HG02571 (cell line): ENCODE measurements around the gene GUCY1A1.

Experiments
- ATAC-seq: cut with Tn5 transposase; IDR thresholded peaks from one replicate; pipeline ENCODE4 v1.9.1; 2021; ENCODE audit warnings: mild to moderate bottlenecking, moderate library complexity; ENCODE audit not compliant: unreplicated experiment

GUCY1A1 gene

DNA sequence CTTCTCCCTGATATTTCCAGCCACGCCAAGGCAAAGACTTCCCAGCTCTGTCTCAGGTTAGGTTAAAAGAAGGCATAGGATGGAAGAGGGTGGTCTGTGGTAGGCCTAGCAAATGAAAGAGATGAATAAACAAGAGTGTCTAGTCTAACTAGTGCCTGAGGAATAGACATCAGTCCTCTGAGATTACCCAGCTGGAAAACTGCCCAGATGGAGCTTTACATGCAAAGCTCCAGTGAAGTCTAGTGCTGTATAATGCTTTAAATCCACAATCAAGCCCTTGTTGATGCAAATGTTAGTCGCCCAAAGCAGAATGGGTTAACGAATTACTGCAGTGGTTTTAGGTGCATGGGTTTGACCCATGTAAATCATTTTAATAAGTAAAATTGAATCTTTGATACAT lies 67.4 kb downstream of the GUCY1A1 start:
- ATAC-seq = no peak

DNA sequence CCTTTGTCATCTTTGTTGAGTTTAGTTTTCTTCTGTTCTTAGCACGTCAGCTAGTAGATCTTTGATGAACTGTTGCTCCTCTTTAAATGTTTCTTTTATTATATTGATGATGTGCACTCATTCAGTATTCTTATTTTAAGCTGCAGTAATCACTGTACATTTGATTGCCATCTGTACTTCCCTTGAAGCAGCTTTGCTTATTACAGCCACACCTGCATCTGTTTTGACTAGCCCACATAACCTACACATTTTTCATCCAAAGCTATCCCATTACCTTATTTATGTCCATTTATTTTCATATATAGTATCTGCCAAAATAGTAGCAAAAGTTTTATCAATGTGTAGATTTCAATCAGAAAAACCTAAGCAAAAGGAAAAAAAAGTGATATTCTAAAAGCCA lies 68.3 kb downstream of the GUCY1A1 start:
- ATAC-seq = no peak

DNA sequence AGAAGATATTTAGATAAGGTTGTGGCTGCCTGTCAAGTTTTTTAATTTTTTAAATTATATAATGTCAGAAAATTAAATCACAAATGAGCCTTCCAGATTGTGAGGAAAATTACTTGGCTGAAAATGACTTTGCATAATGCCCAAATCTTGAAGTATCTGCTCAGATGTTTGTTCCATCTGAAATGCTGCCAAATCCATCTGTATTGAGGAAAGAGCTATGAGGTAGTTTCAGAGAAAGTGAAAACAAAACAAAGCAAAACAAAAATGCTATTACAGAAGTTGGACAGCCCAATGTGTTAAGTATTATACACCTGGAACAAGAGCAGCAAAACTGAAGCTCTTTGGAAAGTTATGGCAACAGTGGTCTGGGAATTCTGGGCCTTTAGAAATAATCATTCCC lies 68.8 kb downstream of the GUCY1A1 start:
- no peak for ATAC-seq

DNA sequence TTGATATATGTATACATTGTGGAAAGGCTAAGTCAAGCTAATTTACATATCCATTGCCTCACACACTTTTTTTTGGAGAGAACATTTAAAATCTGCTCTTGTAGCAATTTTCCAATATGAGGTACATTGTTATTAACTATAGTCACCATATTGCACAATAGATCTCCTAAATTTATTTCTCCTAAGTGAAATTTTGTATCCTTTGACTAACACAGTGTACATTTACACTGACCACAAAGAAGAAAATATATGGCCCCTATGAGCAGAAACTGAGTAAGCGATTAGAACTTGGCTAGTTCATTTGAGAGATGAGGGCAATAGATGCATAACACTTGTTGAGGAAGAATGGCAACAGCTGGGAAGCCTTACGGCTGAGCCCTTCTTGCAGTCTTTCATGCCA lies 71.9 kb downstream of the GUCY1A1 start:
- no peak for ATAC-seq

DNA sequence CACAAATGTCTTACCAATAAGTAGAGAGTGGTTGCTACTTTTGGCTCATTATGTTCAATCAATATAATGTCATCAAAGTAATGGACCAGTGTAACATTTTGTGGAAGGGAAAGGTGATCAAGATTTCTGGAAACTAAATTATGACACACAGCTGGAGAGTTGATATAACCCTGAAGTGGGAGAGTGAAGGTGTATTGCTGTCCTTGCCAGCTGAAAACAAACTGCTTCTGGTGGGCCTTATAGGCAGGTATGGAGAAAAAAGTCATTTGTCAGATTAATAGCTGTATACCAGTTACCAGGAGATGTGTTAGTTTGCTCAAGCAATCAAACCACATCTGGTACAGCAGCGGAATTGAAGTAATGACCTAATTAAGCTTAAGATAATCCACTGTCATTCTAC lies 74.9 kb downstream of the GUCY1A1 start:
- ATAC-seq = no peak

DNA sequence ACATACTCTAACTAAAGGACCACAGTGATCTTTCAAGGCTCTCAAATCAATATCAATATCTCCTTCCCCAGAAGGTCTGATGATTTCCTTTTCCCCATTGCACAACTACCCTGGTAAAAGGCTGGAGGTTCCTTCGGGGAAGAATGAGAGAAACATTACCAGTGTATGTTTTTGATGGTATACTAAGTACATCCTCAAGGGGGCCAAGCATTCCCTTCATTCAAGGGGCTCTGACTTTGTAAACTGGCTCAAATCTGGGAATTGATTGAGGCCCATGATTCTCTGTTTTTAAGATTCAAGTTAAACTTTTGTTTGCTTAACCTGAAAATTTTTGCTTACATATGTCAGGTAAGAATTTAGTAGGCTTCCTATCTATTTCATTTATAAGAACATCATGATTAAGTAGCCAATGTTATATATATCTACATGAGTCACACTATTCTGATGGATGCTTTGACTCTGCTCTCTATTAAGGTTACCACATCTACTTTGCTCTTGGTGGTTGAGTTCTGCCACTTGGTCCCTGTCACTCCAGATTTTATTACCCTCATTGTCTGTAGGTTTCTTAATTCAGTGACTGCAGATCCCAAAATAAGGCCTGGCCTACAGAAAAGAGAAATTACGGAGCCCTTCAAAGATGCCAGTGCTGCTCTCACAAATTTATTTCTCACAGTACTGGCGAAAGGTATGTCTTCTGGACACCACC lies 75.8 kb downstream of the GUCY1A1 start:
- no peak for ATAC-seq

DNA sequence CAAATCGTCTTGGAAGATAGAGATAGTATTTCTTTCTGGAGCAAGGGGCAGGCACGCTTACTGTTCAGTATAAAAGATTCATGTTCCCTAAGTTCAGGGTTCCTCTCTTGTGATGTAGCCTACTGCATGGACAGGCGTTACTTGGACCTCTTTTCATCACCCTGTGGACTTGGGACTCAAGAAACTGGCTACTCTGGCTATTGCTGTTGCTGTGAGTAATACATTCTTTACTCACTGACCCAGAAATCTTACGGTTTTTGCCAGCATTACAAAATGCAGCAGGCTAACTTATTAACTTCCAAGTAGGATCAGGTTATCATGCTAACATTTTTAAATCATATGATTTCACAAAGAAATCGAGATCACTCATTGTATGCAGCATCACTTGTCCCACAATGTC lies 79.3 kb downstream of the GUCY1A1 start:
- no peak for ATAC-seq

DNA sequence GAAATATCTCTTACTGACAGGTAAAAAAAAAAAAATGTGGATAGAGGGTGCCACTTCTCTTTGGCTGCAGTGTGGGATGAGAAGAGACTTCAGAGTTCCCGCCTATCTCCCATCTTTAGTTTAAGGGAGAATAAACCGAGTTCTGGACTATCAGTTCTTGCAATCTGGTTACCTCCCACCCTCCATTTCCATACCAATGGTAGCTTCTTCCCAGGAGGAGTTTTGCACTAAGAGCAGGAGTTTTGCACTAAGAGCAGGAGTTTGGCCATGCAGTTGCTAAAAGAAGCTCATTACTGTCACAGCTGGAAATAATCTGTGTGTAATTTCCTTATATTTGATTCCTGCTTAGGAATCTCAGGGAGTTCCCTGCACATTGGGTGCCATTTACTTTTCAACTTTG lies 81.4 kb downstream of the GUCY1A1 start:
- no peak for ATAC-seq

DNA sequence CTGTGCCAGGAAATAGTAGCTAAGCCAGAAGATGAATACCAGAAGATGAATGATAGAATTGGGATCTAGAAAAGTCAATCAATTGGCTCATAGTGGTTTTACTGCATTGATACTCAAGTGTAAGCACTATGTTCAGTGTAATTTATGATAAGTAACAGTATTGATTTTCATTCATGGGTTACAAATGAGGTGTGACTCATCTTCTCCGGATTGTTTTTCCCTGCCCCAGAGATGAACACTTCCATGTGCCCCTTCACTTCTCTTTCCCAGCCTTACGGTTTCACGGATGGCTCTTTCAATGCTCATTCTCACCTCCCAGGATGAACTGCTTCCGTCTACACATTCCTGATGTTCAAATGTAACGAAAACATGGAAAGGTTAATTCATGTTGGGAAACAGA lies 82.4 kb downstream of the GUCY1A1 start:
- no peak for ATAC-seq

DNA sequence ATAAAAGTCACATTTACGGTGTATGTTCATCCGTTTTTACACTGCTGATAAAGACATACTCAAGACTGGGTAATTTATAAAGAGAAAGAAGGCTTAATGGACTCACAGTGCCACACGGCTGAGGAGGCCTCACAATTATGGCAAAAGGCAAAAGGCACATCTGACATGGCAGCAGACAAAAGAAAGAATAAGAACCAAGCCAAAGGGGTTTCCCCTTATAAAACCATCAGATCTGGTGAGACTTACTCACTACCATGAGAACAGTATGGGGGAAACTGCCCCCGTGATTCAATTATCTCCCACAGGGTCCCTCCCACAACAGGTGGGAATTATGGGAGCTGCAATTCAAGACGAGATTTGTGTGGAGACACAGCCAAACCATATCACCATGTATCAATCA lies 84.9 kb downstream of the GUCY1A1 start:
- no peak for ATAC-seq

DNA sequence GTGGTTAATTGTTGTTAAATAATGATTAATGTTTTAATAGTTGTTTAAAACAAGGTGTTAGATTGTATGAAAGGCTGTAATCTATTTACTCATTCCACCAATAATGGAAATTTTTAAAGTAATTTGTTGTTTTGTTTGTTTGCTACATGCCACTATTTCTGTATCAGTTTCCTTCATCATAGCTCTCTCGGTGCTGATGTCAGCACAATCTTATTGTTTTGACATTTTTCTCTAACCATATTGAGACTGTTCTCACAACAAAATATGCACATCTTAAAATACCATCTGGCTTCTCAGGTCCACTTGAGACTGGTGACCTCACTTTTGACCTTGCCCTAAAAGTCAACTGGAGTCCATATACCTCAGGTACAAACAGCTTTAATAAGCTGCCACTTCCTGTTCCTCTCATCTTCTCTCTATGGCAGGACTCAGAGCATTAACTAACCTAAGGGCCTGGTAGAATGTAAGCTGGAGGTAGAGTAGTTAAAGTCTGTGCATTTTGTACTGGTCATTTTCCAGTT lies 91.2 kb downstream of the GUCY1A1 start:
- no peak for ATAC-seq

DNA sequence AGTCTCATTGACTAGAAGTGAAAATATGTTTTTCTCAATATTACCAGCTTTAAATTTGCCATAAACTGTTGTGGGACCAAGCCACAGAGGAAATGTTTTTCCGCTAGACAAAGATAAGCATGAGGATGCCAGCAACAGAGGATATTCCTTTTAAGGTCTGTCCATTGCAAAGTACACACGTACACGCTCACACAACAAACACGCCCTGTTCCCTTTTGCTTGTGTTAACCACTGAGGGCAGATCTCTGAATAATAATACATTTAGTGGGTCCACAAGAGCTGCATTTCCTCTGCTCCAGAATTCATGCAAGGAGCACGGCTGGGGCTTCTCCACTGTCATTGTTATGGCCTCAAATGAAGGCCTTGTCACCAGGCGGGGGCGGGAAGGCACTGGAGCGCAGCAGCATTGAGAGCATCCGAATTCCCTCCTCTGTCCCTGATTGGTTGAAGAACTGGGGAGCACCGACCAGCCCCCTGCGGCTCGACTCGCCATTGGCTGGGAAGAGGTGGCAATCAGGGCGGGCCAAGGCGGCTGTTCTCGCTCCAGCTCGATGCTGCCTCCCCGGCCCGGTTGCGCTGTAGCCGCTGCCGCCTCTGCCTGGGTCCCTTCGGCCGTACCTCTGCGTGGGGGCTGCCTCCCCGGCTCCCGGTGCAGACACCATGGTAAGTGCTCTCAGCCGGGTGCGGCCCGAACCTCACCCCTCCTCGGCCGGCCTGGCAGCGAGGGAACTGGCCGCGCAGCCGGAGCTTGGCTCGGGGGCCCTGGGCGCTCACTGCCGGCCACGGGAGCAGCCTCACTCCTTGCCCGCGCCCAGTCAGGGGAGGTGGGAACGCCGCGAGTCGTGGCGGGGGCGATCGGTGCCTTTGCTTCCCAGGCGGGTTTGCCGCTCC lies 92.1 kb downstream of the GUCY1A1 start, which contains the start of gene GUCY1B1:
TSS of gene GUCY1B1 (plus strand) at position 541 of the 891 bp plus-strand sequence. CDS start at position 661, 120 bp downstream.
- ATAC-seq = peak; percentile 96

DNA sequence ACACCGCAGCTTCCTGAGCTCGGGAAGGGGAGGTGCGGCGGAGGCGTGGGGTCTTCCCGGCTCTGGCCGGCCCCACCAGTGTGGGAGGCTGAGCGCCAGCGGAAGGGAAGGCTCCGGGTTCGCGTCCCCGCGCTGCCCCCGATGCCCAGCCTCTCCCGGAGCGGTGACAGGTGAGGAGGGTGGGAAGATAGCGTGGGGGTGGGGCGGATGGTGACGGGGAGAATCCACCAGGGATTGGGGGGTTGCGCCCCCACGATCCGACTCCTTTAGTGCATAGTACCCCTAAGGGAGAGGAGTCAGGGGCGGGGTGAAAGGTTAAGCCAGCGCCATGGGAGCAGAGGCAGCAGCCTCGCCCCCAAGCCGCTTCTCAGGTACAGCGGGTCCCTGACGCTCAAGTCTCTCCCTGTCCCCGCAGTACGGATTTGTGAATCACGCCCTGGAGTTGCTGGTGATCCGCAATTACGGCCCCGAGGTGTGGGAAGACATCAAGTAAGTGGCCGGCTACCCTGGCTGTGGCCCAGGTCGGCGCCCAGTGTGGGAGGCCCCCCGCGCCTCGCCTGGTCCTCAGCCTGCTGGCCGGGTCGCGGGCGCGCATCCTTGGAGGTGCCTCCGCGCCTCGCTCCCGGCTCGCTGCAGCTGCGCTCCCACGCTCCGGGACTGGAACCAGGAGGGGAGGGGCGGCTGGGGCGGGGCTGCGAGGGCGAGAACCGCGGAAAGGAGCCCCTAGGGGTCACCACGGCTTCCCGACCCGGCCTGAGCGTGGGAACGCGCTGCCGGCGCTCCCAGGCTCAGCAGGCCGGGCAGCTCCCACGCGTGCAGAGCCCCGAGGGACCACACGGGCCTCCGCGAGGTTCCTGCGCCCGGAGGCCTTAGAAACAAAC lies 93.0 kb downstream of the GUCY1A1 start:
- no peak for ATAC-seq

DNA sequence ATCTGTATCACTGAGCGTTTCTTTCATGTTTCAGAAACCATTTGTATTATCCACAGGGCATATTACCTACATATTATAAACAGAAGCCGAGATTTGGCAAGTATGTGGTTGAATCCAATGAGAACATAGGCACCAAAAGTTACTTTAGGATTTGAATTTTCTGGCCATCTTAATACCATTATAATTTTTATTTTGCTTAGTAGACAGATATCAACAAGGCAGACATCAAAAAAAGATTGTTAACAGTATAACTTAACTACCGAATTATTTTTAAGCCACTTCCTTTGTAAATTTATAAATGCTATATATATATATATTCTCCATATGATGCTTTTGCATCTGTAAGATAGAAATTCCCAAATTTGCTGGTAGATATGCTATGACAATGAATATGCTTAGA lies 94.4 kb downstream of the GUCY1A1 start:
- ATAC-seq = no peak

DNA sequence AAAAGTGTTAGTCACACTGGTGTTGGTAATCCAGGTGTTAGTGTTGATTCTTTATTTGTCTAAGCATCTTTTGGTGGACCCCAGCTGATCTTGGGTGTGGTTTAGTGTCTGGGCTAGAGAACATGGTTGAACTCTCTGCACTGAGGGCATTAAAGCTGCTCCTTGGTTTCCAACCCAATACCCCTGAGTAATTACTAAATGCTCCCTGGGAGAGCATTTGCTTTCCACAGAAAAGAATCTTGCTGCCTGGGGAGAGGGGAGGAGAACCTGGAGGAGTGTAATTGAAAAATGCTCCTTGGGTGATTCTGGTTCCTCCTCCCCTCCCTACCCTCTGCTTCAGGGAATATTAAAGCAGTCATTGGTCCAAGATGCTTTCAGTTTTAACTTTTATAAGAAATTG lies 95.3 kb downstream of the GUCY1A1 start:
- no peak for ATAC-seq

DNA sequence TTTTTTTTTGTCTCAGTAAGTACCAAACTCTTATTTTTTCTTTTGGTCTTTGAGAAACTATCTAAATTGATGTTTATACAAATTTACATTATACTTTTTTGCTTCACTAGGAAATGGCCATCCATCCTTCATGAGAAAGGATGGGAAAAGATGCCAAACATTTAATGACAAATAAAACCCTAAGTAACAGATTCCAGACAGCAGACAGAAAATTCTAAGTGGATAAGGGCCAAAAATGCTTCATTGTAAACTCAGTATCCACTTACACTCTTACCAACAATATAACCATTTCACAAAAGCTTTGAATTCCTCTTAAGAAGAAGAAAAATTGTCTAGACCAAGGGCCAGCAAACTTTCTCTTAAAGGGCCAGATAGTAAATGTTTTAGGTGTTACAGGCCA lies 95.7 kb downstream of the GUCY1A1 start:
- no peak for ATAC-seq

DNA sequence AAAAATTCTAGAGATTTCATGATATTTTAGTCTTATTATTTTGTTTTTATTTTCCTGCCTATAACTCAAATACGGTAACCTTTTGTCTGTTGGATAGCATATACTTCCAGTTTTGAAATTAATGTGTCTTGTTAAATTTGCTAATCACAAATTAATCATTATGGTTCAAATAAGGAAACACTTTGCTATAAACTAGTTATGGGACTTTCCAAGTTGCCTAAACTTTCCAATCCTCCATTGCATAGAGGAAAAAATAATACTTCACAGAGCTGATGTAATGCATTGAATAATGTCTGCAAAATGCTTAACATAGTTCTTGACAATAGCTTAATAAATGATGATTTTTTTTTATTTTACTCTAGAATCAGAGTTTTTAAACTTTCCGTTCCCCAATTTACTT lies 96.9 kb downstream of the GUCY1A1 start:
- ATAC-seq = no peak

DNA sequence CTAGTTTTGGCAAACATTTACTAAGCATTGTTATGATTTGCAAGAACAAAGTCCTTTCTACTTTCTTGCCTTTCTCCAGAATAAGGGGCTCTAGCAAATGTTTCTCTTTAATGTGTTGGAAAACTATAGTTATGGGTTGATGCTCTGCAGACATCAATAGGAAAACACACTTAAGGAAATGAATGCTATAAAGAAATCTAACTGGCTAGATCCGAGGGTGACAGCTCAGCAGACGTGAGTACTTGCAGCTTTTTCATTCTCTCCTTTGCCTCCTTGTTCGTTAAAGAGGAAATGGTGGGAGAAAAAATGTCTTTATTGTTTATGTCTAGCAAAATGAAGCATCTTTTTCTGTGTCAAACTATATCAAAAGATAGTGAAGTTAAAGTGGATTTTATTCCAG lies 98.5 kb downstream of the GUCY1A1 start:
- no peak for ATAC-seq

DNA sequence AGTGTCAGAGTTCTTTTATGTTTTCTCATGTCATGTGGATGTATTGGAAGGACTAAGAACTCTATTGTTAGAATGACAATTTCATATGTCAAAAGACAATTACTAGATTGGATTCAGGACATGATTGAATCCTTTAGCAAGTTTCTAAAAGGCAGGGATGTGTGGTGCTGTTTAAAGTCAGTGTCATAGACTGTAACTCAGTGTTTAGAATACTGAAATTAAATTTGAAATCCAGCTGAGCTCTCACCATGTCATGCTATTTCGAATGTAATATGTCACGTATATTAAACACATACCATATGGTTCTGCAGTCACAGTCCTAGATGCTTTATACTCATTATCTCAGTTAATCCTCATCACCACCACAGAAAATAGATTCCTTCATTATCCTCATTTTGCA lies 100.0 kb downstream of the GUCY1A1 start:
- no peak for ATAC-seq

DNA sequence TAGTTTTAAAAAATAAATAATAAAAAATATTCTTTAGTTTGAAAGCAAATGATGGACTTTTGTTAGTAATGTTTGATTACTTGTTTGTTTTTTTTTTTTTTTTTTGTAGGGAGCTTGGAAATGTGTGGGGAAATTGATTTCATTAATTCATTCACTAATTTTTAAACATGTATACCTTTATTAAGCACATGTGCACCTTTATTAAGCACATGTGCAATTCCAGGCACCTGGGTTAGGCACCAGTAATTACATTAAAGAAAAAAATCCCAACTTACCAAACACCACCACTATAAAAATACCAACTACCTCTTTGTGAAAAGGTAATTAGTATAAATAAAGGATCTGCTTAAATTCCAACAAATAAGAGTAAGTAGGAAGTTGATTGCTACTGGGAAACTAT lies 101.7 kb downstream of the GUCY1A1 start:
- no peak for ATAC-seq

DNA sequence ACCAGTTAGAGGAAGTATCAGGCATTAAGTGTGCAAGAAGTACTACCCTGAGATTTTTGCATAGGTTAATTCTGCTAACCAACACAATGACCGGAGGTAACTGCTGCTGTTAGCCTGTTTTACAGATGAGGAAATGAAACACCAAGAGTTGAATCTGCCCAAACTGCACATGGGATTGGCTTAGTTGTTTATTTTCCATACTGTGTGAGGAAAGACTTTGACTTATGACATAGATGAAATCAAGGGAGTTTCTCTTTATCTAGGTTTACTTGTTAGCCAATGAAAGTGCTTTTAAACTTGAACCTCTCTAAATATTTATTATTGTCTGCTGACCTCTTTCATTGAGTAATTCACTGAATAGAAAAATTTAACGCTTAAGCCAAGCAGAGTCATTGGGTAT lies 102.4 kb downstream of the GUCY1A1 start:
- ATAC-seq = no peak
